H1 (cell line): ENCODE results near the gene KCNQ1.

Experiments
- CEBPB ChIP-seq: IDR thresholded peaks from 2 replicates; pipeline ENCODE4 v1.6.1; 2012; ENCODE audit warnings: low read depth, low read length
- CTCF ChIP-seq, 3 experiments: IDR thresholded peaks; 1 replicate in 2 of 3; 2 replicates in 1 of 3; pipeline versions ENCODE4 v1.5.1 to v1.6.1; 2011; ENCODE audit warnings: low read length in 3 of 3, mild to moderate bottlenecking in 3 of 3, inconsistent platforms in 2 of 3, low read depth in 1 of 3, moderate library complexity in 1 of 3; ENCODE audit not compliant: insufficient read depth in 1 of 3; ENCODE audit errors: control extremely low read depth in 1 of 3
- EZH2 ChIP-seq: fragments of 200-600 bp; sonication (generic); IDR thresholded peaks from 2 replicates; pipeline ENCODE4 v1.7.1; 2012; ENCODE audit warnings: low read depth, mild to moderate bottlenecking, moderate library complexity, low read length, inconsistent platforms; ENCODE audit not compliant: severe bottlenecking
- GABPA ChIP-seq: IDR thresholded peaks from 2 replicates; pipeline ENCODE4 v1.6.1; 2011; ENCODE audit warnings: mild to moderate bottlenecking, low read length, moderate library complexity, borderline replicate concordance; ENCODE audit not compliant: insufficient read depth
- GTF2F1 ChIP-seq: IDR thresholded peaks from 2 replicates; pipeline ENCODE4 v1.6.1; 2012; ENCODE audit warnings: low read depth, low read length, improper control_type of control experiment, borderline replicate concordance
- MAX ChIP-seq: IDR thresholded peaks from 2 replicates; pipeline ENCODE4 v1.6.1; 2012; ENCODE audit warnings: inconsistent platforms
- POLR2A ChIP-seq, 2 experiments: IDR thresholded peaks; 1 replicate in 1 of 2; 2 replicates in 1 of 2; pipeline ENCODE4 v1.6.1; 2011; ENCODE audit warnings: low read depth in 2 of 2, low read length in 2 of 2, mild to moderate bottlenecking in 2 of 2; ENCODE audit errors: control extremely low read depth in 1 of 2
- ZNF274 ChIP-seq: IDR thresholded peaks from 2 replicates; pipeline ENCODE4 v1.7.0; 2012; ENCODE audit warnings: low read length, borderline replicate concordance; ENCODE audit errors: extremely low read depth

- TF ChIP-seq MAX (no peak), CEBPB (no peak), ZNF274 (no peak), EZH2 (no peak), GTF2F1 (no peak), CTCF (IDR thresholded peaks at IDR 0.05; ENCODE audit: control extremely low read depth in 1 of 3, insufficient read depth in 1 of 3, low read depth in 1 of 3, low read length in 3 of 3) (no peak), GABPA (no peak), POLR2A (IDR thresholded peaks at IDR 0.05; ENCODE audit: control extremely low read depth in 1 of 2, low read depth in 2 of 2, low read length in 2 of 2) (no peak)
These were observed 103.8 kb downstream of the KCNQ1 start for GRCh38 chr11:2548596-2548995.
